GM12872 (cell line): Measurements from ENCODE around the gene DDX20.

ENCODE experiments used
- TF ChIP-seq, protein P1 (sequence below): IDR thresholded peaks from 3 replicates; pipeline ENCODE4 v1.5.1; 2011; ENCODE audit warnings: low read depth, mild to moderate bottlenecking, low read length, moderate library complexity; ENCODE audit not compliant: insufficient read depth

Gene DDX20

DNA sequence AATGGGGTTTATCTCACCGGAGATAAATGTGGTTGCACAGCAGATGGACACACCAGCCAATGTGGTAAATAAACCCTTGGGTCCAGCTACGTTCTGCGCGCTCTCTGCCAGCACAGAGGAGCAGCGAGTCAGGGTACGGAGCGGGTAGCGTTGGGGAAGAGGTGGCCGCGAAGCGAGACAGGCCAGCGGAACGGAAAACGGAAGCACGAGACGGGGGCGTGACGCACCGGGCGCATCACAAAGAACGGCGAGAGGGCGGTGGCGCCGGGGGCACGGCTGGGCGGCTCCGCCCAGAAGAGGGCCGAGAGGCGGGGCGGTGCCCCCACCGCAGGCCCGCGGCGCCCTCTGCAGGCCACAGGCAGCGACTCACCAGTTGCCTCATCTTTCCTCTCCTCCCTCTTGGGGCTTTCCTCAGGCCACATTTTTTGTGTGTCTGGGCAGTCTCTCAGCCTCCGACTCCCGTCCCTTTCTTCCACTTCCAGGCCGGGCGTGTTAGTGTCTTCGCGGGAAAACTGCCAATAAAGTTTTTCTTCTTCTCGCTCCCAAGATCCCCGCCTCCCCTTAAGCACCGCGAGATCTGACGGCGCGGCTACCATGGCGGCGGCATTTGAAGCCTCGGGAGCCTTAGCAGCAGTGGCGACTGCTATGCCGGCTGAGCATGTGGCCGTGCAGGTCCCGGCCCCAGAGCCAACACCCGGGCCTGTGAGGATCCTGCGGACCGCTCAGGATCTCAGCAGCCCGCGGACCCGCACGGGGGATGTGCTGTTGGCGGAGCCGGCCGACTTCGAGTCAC, at the start of gene DDX20:
Gene DDX20, plus strand, starts transcription at position 571 of the 793 bp plus-strand sequence. Its CDS starts 24 bp downstream, at position 595.
- TF ChIP-seq, protein P1, sequence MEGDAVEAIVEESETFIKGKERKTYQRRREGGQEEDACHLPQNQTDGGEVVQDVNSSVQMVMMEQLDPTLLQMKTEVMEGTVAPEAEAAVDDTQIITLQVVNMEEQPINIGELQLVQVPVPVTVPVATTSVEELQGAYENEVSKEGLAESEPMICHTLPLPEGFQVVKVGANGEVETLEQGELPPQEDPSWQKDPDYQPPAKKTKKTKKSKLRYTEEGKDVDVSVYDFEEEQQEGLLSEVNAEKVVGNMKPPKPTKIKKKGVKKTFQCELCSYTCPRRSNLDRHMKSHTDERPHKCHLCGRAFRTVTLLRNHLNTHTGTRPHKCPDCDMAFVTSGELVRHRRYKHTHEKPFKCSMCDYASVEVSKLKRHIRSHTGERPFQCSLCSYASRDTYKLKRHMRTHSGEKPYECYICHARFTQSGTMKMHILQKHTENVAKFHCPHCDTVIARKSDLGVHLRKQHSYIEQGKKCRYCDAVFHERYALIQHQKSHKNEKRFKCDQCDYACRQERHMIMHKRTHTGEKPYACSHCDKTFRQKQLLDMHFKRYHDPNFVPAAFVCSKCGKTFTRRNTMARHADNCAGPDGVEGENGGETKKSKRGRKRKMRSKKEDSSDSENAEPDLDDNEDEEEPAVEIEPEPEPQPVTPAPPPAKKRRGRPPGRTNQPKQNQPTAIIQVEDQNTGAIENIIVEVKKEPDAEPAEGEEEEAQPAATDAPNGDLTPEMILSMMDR = peak; percentile 95

DNA sequence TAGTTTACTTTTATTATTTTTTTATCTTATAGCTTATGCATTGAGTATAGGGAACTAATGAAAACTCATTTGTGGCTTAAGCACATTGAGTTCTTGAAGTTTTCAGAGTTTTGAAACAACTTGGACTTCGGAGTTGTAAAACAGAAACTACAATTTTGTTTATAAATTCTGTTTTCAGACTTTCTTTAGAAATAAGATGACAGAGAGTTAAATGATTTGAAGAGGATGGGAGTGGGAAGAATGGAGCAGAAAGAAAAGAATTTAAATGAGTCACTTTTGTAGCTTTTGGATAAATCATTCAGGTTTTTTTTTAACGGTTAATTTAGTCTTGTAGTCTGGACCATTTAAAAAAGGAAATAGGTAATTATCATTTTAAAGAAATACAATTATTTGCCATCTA, 48.8 kb upstream of the DDX20 start:
- TF ChIP-seq, protein P1 = no peak

DNA sequence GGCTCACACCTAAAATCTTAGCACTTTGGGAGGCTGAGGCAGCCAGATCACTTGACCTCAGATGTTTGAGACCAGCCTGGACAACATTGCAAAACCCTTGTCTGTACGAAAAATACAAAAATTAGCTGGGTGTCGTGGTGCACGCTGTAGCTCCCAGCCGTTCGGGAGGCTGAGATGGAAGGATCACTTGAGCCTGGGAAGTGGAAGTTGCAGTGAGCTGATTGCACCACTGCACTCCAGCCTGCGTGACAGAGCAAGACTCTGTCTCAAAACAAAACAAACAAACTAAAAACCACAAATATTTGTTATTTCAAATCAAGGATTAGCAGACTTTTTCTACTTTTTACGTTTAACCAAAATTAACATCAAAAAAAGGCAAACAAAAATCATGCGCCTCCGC, 47.8 kb upstream of the DDX20 start:
- TF ChIP-seq, protein P1 = no peak

- TF ChIP-seq, protein P1 = no peak
These were observed 45.7 kb upstream of the DDX20 start for GRCh38 chr1:111709986-111710385.

- TF ChIP-seq, protein P1 = no peak
These were observed 39.4 kb upstream of the DDX20 start for GRCh38 chr1:111716333-111716732.

- TF ChIP-seq, protein P1 = no peak
These were observed 38.3 kb upstream of the DDX20 start for GRCh38 chr1:111717450-111717849.

GRCh38 chr1:111719135-111719534, 36.6 kb upstream of the DDX20 start:
- TF ChIP-seq, protein P1 = no peak
